ENCODE data around the gene MYL2.
A peak's percentile ranks its signal among the peaks of the same experiment; 100 is the strongest.

MYL2 gene

GRCh38 chr12:110906985-110907384 lies 13.4 kb downstream of the MYL2 start:
- H3K79me2 ChIP-seq (ENCODE audit: control insufficient read depth, low read length) = no peaks in the 10 kb centered on the region
- H3K4me2 ChIP-seq (ENCODE audit: low read length) = peak overlapping the region; percentile 55; the same call in 1 of the 2 replicates
- H3F3A ChIP-seq (ENCODE audit: control insufficient read depth, insufficient read depth) = peaks cover 5% of the 10 kb centered on the region; the same call in 1 of the 2 replicates
- H3K36me3 ChIP-seq (ENCODE audit: control insufficient read depth, low read length) = no peaks in the 10 kb centered on the region
- no peak overlapping the region for H3K4me3 ChIP-seq (ENCODE audit: low read length)
- TF ChIP-seq EZH2phosphoT487 (IDR thresholded peaks at IDR 0.05; ENCODE audit: borderline replicate concordance, low read length) = no peak
- TF ChIP-seq CTCF (IDR thresholded peaks at IDR 0.05; ENCODE audit: low read depth, low read length, poor library complexity, severe bottlenecking) = no peak
- H3K27ac ChIP-seq (ENCODE audit: low read depth, low read length) = peak overlapping the region; percentile 51; the same call in 1 of the 2 replicates
- H3K27me3 ChIP-seq (ENCODE audit: control insufficient read depth, low read length) = no peaks in the 10 kb centered on the region
- no peaks in the 10 kb centered on the region for H4K20me1 ChIP-seq (ENCODE audit: control insufficient read depth, insufficient read depth, low read depth, low read length)
- no peaks in the 10 kb centered on the region for H3K9me2 ChIP-seq (replicated peaks; ENCODE audit: control insufficient read depth, low read length)
- H3K4me1 ChIP-seq (ENCODE audit: control insufficient read depth, low read length) = peaks cover 12% of the 10 kb centered on the region
- H3K9me3 ChIP-seq (ENCODE audit: control insufficient read depth, insufficient read depth, low read length) = no peaks in the 10 kb centered on the region

GRCh38 chr12:110906516-110906915 lies 13.9 kb downstream of the MYL2 start:
- Histone ChIP-seq H4K20me1 (ENCODE audit: control insufficient read depth, insufficient read depth, low read depth, low read length) (no peaks in the 10 kb centered on the region), H3F3A (ENCODE audit: control insufficient read depth, insufficient read depth) (peaks cover 5% of the 10 kb centered on the region; the same call in 1 of the 2 replicates), H3K36me3 (ENCODE audit: control insufficient read depth, low read length) (no peaks in the 10 kb centered on the region), H3K27ac (ENCODE audit: low read depth, low read length) (peak overlapping the region; percentile 51), H3K4me2 (ENCODE audit: low read length) (peak overlapping the region; percentile 55), H3K9me2 (replicated peaks; ENCODE audit: control insufficient read depth, low read length) (no peaks in the 10 kb centered on the region), H3K27me3 (ENCODE audit: control insufficient read depth, low read length) (no peaks in the 10 kb centered on the region), H3K4me1 (ENCODE audit: control insufficient read depth, low read length) (peaks cover 12% of the 10 kb centered on the region), H3K9me3 (ENCODE audit: control insufficient read depth, insufficient read depth, low read length) (no peaks in the 10 kb centered on the region), H3K79me2 (ENCODE audit: control insufficient read depth, low read length) (no peaks in the 10 kb centered on the region), H3K4me3 (ENCODE audit: low read length) (peak overlapping the region; percentile 41)
- no peak for TF ChIP-seq CTCF (IDR thresholded peaks at IDR 0.05; ENCODE audit: low read depth, low read length, poor library complexity, severe bottlenecking)
- no peak for TF ChIP-seq EZH2phosphoT487 (IDR thresholded peaks at IDR 0.05; ENCODE audit: borderline replicate concordance, low read length)

- peak overlapping the region; percentile 51 for H3K27ac ChIP-seq (ENCODE audit: low read depth, low read length)
- peaks cover 5% of the 10 kb centered on the region; the same call in 1 of the 2 replicates for H3F3A ChIP-seq (ENCODE audit: control insufficient read depth, insufficient read depth)
- no peaks in the 10 kb centered on the region for H4K20me1 ChIP-seq (ENCODE audit: control insufficient read depth, insufficient read depth, low read depth, low read length)
- H3K27me3 ChIP-seq (ENCODE audit: control insufficient read depth, low read length) = no peaks in the 10 kb centered on the region
- H3K4me3 ChIP-seq (ENCODE audit: low read length) = peak overlapping the region; percentile 41
- no peaks in the 10 kb centered on the region for H3K79me2 ChIP-seq (ENCODE audit: control insufficient read depth, low read length)
- no peaks in the 10 kb centered on the region for H3K36me3 ChIP-seq (ENCODE audit: control insufficient read depth, low read length)
- H3K4me1 ChIP-seq (ENCODE audit: control insufficient read depth, low read length) = peaks cover 12% of the 10 kb centered on the region
- H3K9me3 ChIP-seq (ENCODE audit: control insufficient read depth, insufficient read depth, low read length) = no peaks in the 10 kb centered on the region
- TF ChIP-seq CTCF (IDR thresholded peaks at IDR 0.05; ENCODE audit: low read depth, low read length, poor library complexity, severe bottlenecking) = peak; percentile 59
- TF ChIP-seq EZH2phosphoT487 (IDR thresholded peaks at IDR 0.05; ENCODE audit: borderline replicate concordance, low read length) = no peak
- no peaks in the 10 kb centered on the region for H3K9me2 ChIP-seq (replicated peaks; ENCODE audit: control insufficient read depth, low read length)
- peak overlapping the region; percentile 55 for H3K4me2 ChIP-seq (ENCODE audit: low read length)
Observed at GRCh38 chr12:110906083-110906482, 14.3 kb downstream of the MYL2 start.
